Skeletal muscle tissue (tissue), 4 donors: ENCODE measurements around the gene ISOC2. TPM values are rescaled to one million over a fixed set of nuclear protein-coding genes. Genes with fewer than 3 reads are reported as not detected.
A peak's percentile ranks its signal among the peaks of the same experiment; 100 is the strongest.

Experiments used
- H3K27ac ChIP-seq: one replicate; pipeline ENCODE4 v1.7.0; 2013; ENCODE audit warnings: mild to moderate bottlenecking, low read depth, low read length, inconsistent platforms
- H3K27me3 ChIP-seq, 3 donors: one replicate each; pipeline ENCODE4 v1.7.0; 2013; ENCODE audit warnings: low read length in 3 of 3; ENCODE audit not compliant: control insufficient read depth in 3 of 3, insufficient read depth in 3 of 3
- H3K36me3 ChIP-seq, 3 donors: one replicate each; pipeline ENCODE4 v1.7.0; 2013; ENCODE audit warnings: low read length in 3 of 3; ENCODE audit not compliant: control insufficient read depth in 3 of 3, insufficient read depth in 3 of 3
- H3K4me1 ChIP-seq, 3 donors: one replicate each; pipeline ENCODE4 v1.7.0; 2013; ENCODE audit warnings: low read length in 3 of 3, mild to moderate bottlenecking in 3 of 3; ENCODE audit not compliant: control insufficient read depth in 3 of 3, insufficient read depth in 3 of 3
- H3K4me3 ChIP-seq, 3 donors: one replicate each; pipeline ENCODE4 v1.7.0; 2013; ENCODE audit warnings: low read length in 3 of 3
- H3K9ac ChIP-seq, 3 donors: one replicate each; pipeline ENCODE4 v1.7.0; 2013; ENCODE audit warnings: low read length in 3 of 3, mild to moderate bottlenecking in 3 of 3, moderate library complexity in 2 of 3, low read depth in 1 of 3
- H3K9me3 ChIP-seq, 3 donors: one replicate each; pipeline ENCODE4 v1.7.0; 2013; ENCODE audit warnings: low read length in 3 of 3; ENCODE audit not compliant: control insufficient read depth in 3 of 3
- total RNA-seq: library from RNA; depleted of rRNA; stranded (reverse); fragments of >200 nt; gene quantifications from one replicate; pipeline ENCODE4 v1.2.3, GENCODE V29; 2014
- donor health status: Osteomylitis.

The ISOC2 gene
- 25.1 TPM for total RNA-seq

GRCh38 chr19:55461259-55461973, at the start of gene ISOC2:
TSS of gene ISOC2 (minus strand) at chr19:55461642. CDS start at chr19:55456486, 5,156 bp downstream.
- no peaks in the 10 kb centered on the region for H3K27me3 ChIP-seq
- H3K9me3 ChIP-seq, result no peaks in the 10 kb centered on the region
- H3K36me3 ChIP-seq, result no peaks in the 10 kb centered on the region
- H3K9ac ChIP-seq, result peak within 1 kb of the TSS; percentile 88 to 94 (median 93)
- H3K4me3 ChIP-seq, result peak within 1 kb of the TSS; percentile 88 to 97 (median 93)
- H3K4me1 ChIP-seq, result peaks cover 14 to 25% (median 17%) of the 10 kb centered on the region in 3 donors
- H3K27ac ChIP-seq, result peak within 1 kb of the TSS; percentile 91

- no peak overlapping the region for H3K27ac ChIP-seq
- no peaks in the 10 kb centered on the region for H3K36me3 ChIP-seq
- H3K9ac ChIP-seq, result no peak overlapping the region
- H3K9me3 ChIP-seq, result no peaks in the 10 kb centered on the region
- H3K4me3 ChIP-seq, result no peak overlapping the region
- peaks cover 0 to 10% (median 8%) of the 10 kb centered on the region in 3 donors for H3K27me3 ChIP-seq
- peaks cover 5 to 9% (median 8%) of the 10 kb centered on the region in 3 donors for H3K4me1 ChIP-seq
Measured at GRCh38 chr19:55508120-55508519, 46.7 kb upstream of the ISOC2 start.

GRCh38 chr19:55504981-55505380, 43.5 kb upstream of the ISOC2 start:
- H3K4me3 ChIP-seq, result no peak overlapping the region
- H3K27me3 ChIP-seq, result peaks cover 0 to 10% (median 8%) of the 10 kb centered on the region in 3 donors
- peaks cover 5 to 9% (median 8%) of the 10 kb centered on the region in 3 donors for H3K4me1 ChIP-seq
- peaks cover 0 to 6% (median 0%) of the 10 kb centered on the region in 3 donors for H3K36me3 ChIP-seq
- no peak overlapping the region for H3K27ac ChIP-seq
- no peaks in the 10 kb centered on the region for H3K9me3 ChIP-seq
- no peak overlapping the region for H3K9ac ChIP-seq

GRCh38 chr19:55504252-55504603, 42.8 kb upstream of the ISOC2 start:
- Histone ChIP-seq H3K27me3 (peaks cover 0 to 10% (median 8%) of the 10 kb centered on the region in 3 donors), H3K36me3 (peaks cover 0 to 11% (median 0%) of the 10 kb centered on the region in 3 donors), H3K4me1 (peaks cover 5 to 9% (median 8%) of the 10 kb centered on the region in 3 donors), H3K9ac (peak overlapping the region in 2 of 3 donors; percentile 6 to 33), H3K4me3 (peak overlapping the region in 2 of 3 donors; percentile 68 to 69), H3K9me3 (no peaks in the 10 kb centered on the region), H3K27ac (no peak overlapping the region)

- peaks cover 0 to 10% (median 8%) of the 10 kb centered on the region in 3 donors for H3K27me3 ChIP-seq
- peaks cover 5 to 9% (median 8%) of the 10 kb centered on the region in 3 donors for H3K4me1 ChIP-seq
- no peaks in the 10 kb centered on the region for H3K9me3 ChIP-seq
- peak overlapping the region in 2 of 3 donors; percentile 6 to 33 for H3K9ac ChIP-seq
- no peak overlapping the region for H3K27ac ChIP-seq
- H3K36me3 ChIP-seq, result peaks cover 0 to 11% (median 0%) of the 10 kb centered on the region in 3 donors
- peak overlapping the region; percentile 64 to 69 (median 68) for H3K4me3 ChIP-seq
Measured at GRCh38 chr19:55503502-55504251, 42.2 kb upstream of the ISOC2 start.

GRCh38 chr19:55503157-55503501, 41.7 kb upstream of the ISOC2 start:
- peaks cover 0 to 11% (median 0%) of the 10 kb centered on the region in 3 donors for H3K36me3 ChIP-seq
- H3K4me3 ChIP-seq, result no peak overlapping the region
- no peak overlapping the region for H3K27ac ChIP-seq
- H3K4me1 ChIP-seq, result peaks cover 5 to 9% (median 8%) of the 10 kb centered on the region in 3 donors
- H3K9ac ChIP-seq, result no peak overlapping the region
- peaks cover 0 to 10% (median 8%) of the 10 kb centered on the region in 3 donors for H3K27me3 ChIP-seq
- no peaks in the 10 kb centered on the region for H3K9me3 ChIP-seq

GRCh38 chr19:55502197-55502952, 40.9 kb upstream of the ISOC2 start:
- Histone ChIP-seq H3K4me3 (no peak overlapping the region), H3K4me1 (peaks cover 5 to 9% (median 8%) of the 10 kb centered on the region in 3 donors), H3K9me3 (no peaks in the 10 kb centered on the region), H3K9ac (no peak overlapping the region), H3K27ac (no peak overlapping the region), H3K27me3 (peaks cover 0 to 10% (median 8%) of the 10 kb centered on the region in 3 donors), H3K36me3 (peaks cover 0 to 11% (median 0%) of the 10 kb centered on the region in 3 donors)

GRCh38 chr19:55500368-55500952, 39.0 kb upstream of the ISOC2 start:
- peaks cover 0 to 11% (median 0%) of the 10 kb centered on the region in 3 donors for H3K36me3 ChIP-seq

GRCh38 chr19:55498246-55498840, 36.9 kb upstream of the ISOC2 start:
- H3K9me3 ChIP-seq, result no peaks in the 10 kb centered on the region
- peaks cover 0 to 11% (median 0%) of the 10 kb centered on the region in 3 donors for H3K36me3 ChIP-seq
- peaks cover 2 to 9% (median 5%) of the 10 kb centered on the region in 3 donors for H3K4me1 ChIP-seq
- peak overlapping the region in 1 of 3 donors; percentile 4 for H3K9ac ChIP-seq
- H3K4me3 ChIP-seq, result no peak overlapping the region
- no peak overlapping the region for H3K27ac ChIP-seq
- H3K27me3 ChIP-seq, result peaks cover 2 to 10% (median 5%) of the 10 kb centered on the region in 3 donors

More at GRCh38 chr19:55500368-55500952, 39.0 kb upstream of the ISOC2 start:
- Histone ChIP-seq H3K4me1 (peaks cover 5 to 9% (median 8%) of the 10 kb centered on the region in 3 donors), H3K9me3 (no peaks in the 10 kb centered on the region), H3K4me3 (no peak overlapping the region), H3K27ac (no peak overlapping the region), H3K27me3 (peaks cover 0 to 9% (median 7%) of the 10 kb centered on the region in 3 donors), H3K9ac (no peak overlapping the region)
